Stimulated activated CD8-positive, alpha-beta memory T cell treated with anti-CD3 and anti-CD28 coated beads, Interleukin-15, amount 100 ng/mL, for 1 hour (primary cell): ENCODE measurements around the gene TIMP2.
"Not testable (repeated sequence)": the region's sequence is repeated elsewhere in the genome, so short reads cannot be mapped to it uniquely, and the experiment has no call there.

Experiments used
- DNase-seq: peaks from one replicate; pipeline ENCODE4 v3.0.0-alpha.2; 2020; ENCODE audit warnings: low read depth

TIMP2 gene

DNA sequence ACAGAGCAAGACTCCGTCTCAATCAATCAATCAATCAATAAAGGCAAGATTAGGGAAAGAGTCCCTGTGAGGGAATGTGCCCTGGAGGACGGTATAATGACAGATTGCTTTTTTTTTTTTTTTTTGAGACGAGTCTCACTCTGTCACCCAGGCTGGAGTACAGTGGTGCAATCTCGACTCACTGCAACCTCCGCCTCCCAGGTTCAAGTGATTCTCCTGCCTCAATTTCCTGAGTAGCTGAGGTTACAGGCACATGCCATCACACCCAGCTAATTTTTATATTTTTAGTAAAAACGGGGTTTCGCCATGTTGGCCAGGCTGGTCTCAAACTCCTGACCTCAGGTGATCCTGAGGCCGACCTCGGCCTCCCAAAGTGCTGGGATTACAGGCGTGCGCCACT lies 35.1 kb downstream of the TIMP2 start:
- DNase-seq, result not testable (repeated sequence)

DNA sequence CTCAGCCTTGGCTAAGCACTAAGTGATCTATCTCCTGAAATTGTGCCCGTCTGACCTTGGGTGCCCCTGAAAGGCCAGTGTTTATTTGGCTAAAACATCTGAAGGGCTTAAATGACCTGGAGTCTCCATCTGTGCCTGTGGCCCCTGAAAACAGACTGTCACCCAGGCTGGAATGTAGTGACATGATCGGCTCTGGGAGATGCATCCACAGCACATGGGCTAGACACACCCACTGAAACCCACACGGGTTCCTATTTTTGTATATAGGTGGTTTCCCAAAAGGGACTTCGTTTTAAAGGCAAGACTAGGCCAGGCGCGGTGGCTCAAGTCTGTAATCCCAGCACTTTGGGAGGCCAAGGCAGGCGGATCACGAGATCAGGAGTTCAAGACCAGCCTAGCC lies 35.7 kb downstream of the TIMP2 start:
- DNase-seq, result no peak

DNA sequence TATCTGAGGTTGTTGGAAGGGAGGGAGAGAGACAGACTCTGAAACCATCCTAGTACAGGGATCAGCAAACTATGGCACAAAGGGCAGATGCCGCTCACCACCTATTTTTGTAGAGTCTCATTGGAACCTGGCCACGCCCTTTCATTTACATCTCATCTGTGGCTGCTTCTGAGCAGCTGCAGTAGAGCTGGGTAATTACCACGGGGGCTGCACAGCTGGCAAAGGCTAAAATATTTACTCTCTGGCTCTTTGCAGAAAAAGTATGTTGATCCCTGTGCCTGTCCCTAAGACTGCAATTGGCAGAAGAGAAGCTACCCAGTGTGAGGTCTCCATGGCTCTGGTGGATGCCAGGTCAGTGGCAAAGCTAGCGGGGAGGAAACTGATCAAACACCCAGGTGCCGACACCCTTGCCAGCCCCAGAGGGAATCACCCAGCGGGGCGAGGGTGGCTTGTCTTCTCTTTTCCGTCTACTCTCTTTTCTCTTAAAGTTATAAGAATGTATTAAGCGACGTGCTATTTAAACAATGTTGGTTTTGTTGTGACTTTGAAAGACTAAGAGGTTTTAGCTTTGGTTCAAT lies 36.2 kb downstream of the TIMP2 start:
- DNase-seq, result no peak

DNA sequence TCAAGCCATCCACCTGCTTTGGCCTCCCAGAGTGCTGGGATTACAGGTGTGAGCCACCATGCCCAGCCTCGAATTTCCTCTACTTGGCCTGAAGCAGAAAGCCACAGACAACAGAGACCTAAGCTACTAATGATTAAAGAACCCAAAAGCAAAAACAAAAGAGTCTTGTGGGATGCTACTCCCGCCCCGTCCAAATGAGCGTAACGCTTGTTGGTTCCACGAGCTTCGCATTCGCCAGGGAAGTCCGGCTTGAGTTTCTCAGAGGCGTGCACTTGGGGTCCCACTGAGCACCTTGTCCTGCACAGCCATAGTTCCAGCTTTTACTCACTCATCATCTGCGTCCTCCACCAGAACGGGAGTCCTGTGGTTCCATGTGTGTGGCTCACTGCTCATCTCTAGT lies 38.2 kb downstream of the TIMP2 start:
- DNase-seq, result no peak

DNA sequence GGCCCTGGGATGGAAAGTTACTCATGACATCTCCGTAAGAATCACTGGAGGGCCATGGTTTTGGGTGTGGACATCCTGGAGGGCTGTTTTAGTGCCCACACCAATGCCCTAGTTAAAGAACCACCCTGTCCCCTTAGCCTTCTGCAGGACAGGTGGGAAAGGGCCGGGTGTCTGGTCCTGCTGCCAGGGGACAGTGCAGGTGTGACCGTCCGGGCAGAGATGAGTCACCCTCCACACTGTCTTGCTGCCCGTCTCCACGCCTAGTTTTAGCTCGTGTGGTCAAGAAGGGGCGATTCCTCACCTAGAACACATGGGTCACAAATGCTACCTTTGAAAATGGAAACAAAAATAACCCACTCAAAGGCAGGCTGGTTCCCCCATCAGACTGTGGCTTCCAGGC lies 39.2 kb downstream of the TIMP2 start:
- DNase-seq, result no peak

DNA sequence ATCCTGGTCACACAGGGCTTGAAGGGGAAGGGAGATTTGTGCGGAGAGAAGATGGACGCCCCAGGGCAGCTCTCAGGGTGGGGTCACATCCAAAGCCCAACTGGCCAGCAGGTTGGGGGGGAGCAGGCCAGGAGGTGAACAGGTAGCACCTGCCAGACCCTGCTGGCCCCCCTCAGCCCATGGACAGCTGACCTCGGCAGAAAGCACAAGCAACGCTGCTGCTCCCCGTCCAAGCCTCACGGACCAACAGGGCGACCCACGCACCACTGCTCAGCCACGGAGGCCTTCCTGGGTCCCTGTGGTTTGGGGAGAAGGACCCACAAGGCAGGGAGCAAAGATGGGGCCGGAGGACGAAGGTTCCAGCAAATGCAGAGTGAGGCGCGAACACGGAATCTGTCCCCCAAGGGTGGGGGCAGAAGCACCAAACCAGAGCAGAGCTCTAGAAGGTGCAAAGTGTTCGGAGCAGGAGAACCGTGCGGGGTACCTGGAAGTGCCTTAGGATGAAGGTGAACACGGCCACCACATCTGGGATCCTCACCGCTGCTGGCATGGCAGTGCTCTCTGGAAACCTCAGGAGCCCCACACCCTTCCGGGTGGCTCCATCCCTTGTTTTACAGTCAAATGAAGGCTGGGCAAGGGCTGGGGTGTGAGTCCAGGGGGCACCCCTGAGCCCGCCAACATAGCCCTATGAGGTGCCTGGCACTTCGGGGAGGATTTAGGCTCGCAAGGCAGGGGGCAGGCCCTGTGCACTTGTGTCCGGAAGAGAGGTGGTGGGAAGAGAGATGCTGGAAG lies 40.1 kb downstream of the TIMP2 start:
- DNase-seq, result no peak

DNA sequence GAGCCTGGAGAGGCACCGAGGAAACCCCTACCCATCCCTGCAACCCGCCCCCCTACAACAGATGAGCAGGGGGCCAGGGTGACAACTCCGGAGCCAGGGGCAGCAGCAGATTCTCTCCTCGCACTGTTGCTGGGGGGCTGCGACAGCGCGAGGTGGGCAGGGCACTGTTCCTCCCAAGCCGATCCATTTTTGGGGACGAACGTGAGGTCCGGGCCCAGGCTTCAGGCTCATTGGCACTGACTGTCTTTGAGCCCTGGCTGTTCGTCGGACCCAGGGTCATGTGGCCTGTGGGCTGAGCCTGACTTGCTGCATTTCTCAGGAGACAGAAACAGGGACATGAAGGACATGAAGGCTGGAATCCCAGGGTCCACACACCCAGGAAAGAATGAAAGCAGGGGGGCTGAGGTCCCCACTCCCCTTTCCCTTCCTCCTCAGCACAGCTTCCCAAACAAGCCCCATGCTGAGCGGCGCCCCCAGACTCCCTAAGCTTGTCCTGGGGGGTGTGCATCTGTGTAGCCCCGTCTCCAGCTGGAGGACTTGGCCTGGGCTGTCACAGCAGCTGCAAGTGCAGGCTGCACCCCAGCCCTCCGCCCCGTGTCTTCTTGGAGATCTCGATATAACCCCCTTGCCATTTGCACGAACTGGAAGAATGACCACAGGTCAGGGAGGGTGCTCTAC lies 40.9 kb downstream of the TIMP2 start:
- no peak for DNase-seq

DNA sequence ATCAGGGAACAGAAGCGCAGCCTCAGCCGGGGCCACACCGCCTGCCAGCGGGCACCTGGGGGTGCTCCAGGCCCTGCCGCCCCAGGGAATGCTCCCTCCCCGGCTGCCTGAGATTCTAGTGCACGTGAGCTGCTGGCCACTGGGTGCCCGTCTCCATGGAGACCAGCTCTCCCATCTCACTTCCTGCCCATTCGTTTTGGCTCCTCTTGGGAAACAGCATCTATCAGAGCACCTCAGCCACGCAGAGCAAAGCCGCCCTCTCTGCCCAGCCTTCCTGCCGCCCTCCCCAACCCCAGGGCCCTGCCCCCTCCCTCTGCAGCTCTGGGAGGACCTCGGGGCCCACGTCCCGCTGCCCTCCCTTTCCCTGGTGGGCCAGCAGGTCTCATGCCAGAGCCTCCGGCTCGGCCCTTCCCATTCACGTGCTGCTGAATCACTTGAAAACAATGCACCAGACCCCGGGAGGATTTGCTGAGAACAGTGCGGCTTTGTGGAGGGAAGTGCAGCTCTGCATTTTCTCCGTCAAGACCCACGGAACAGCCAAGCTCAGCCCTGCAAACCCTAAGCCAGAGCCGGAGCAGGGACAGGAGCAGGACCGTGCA lies 41.6 kb downstream of the TIMP2 start:
- no peak for DNase-seq

DNA sequence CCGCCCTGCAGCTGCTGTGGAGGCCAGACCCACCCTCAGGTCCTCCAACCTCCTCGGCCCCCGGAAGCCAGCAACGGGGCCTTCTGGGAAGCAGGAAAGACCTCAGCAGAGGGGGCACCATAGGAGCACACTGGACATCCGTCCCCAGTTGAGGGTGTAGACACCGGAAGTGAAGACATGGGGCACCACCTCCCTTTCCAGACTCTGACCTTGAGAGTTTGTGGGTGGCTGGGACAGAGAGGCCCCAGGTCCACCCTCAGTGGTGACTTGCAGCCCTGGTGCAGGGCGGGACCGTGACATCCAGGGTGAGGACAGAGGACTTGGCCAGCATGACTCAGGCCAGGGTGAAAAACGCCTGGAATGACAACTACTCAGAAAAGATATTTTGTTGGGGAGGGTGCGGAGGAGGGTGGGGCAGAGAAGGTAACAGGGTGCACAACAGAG lies 42.1 kb downstream of the TIMP2 start:
- DNase-seq, result no peak

DNA sequence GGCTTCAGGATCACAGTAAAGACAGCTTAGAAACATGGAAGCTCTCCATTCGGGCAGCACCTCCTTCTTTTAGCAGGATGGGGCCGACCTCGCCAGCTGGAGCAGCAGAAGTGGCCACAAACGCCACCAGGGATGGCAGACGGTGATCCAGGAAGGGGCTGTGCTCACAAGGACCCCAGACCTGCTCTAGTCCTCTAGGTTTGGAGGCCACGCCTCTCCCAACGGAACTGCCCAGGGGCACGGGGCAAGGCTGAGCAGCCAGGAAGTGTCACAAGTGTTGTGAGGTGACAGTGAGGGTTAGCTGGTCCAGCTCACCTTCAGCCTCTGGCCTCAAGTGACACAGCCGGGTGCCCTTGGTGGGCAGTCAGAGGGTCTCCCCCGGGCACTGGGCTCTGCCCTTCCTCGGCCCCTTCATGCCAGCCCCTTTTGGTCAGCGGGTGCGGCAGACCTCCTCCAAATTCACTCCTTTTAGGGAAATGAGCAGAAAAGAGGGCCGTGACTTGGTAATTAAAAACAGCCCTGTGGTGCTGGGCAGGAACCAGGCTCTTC lies 42.6 kb downstream of the TIMP2 start:
- DNase-seq, result no peak

DNA sequence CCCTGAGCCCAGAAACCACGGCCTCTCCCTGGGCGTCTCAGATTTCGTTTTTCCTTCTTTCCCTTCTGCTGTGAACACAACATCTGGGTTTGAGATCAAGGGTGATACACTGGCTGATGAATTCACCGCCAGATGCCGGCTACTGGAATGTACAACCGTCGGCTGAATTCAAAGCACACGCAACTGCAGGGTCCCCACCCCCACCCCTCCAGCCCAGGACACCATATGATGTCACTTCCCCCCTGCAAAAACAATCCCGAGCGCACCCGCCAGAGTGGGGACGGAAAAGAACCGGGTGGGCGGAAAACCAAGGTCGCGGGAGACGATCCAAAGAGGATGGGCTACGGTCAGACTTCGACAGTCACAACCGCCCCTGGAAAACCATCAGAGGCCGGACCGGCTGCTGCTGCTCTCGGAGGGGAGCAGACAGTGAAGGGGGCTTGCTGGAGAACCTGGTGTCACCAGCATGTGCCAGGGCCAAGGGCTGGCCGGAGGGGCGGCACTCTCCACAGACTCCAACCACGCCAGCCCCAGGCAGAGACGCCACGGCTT lies 45.5 kb downstream of the TIMP2 start:
- DNase-seq, result no peak

DNA sequence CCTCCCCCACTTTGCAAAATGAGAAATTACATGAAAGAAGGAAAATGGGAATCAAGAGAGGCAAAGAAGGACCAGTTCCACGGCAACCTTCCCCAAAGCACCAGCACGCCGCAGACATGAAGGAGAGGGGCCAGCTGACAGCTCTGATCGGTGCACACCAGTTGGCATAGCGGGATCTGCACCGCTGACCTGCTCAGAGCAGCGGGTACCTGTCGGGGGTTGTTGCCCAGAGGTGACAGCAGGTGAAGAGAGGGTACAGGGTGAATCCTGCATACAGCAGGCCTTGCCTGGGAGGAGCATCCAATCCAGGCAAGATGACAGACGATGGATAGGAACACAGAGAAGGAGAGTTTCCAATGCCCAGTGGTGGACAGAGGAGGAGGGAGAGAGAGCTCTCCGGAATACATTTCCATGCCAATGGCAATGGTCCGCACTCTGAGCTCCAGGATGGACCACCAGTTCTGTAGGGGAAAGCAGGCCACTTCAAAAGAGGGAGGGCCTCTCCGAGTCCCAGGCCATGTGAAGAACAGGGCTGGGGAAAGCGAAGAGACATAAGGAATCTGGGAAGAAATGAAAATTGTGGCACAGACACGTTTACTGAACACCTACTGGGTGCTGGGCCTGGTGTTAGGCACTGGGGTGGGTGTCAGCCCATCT lies 46.2 kb downstream of the TIMP2 start:
- DNase-seq, result no peak

DNA sequence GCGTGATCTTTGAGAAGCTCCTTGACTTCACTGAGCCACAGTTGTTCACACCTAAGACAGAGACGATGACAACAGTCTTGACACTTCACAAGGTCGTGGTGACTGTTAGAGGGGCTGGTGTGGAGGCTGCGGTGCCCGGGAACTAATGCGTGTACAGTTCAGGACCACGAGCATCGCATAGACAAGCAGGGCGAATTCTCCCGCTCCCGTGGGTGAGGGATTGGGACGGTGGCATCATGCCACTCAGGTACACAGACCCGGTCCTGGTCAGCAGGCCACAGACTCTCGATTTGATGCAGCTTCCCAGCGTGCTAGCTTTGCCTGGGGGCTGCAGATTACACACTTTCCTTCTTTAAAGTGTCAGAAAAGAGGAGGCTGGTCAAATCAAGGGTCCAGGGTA lies 46.9 kb downstream of the TIMP2 start:
- DNase-seq, result no peak

DNA sequence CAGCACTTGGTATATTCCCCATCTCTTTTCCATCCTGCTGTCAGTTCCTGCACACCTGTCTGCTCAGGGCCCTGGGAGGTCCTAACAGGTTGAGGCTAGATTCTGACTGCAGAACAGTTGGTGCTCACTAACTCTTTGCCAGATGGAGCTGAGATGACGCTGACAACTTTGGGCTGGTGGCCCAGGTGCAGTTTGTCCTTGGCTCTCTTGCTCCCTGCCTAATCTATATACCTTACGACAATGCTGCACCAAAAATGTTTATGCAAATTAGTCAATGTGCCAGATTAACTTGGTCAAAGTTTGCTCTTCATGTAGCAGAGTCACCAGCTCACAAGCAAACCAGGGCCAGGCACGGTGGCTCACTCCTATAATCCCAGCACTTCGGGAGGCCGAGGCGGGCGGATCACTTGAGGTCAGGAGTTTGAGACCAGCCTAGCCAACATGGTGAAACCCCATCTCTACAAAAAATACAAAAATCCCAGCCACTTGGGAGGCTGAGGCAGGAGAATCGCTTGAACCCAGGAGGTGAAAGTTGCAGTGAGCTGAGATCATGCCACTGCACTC lies 48.2 kb downstream of the TIMP2 start:
- DNase-seq, result not testable (repeated sequence)

DNA sequence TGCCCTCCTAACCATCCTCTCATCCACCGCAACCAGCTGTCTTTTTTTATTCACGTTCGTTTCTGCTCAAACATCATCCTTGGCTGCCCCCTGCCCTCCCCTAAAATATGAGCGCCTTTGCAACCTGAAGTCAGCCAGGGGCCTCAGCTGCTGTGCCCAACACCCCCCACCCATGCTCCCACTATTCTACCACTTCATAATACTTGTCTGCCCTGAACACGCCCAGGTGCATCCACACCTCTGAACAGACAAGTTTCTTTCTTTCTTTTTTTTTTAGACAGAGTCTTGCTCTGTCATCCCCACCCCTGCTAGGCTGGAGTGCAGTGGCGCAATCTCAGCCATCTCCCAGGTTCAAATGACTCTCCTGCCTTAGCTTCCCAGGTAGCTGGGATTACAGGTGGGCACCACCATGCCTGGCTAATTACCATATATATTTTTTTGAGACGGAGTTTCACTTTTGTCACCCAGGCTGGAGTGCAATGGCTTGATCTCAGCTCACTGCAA lies 49.0 kb downstream of the TIMP2 start:
- DNase-seq, result no peak

DNA sequence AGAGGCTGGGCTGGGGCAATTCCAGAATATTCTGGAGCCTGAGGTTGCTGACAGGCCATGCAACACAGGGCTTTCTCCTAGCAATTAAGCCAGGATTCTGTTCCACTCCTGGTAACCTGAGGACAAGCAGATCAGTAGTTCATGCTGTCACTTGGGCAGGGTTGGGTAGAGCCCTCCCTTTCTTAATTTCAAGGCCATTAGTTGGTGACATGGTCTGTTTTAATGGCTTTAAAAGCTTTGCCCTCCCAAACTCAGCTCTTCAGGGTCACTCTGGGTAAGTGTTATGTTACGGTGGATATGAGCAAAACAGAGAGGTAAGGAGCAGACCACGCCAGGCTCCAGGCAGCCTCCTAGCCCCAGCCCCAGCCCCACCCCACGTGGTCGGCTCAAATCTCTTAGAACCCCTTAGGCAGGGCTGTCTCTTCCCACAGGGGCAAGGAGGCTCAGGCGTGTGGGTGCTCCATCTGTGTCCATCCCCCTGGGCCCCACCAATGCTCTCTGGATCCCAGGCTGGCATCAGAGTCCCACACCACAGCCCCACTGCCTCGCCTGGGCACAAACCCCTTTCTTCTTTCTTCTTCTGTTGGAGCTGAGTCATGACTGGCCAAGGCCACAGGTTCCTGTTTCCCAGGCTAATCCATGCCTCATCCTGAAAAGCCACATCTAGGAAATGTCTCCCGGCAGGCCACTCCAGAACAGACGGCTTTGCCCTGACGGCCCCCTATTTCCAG lies 49.7 kb downstream of the TIMP2 start:
- no peak for DNase-seq

DNA sequence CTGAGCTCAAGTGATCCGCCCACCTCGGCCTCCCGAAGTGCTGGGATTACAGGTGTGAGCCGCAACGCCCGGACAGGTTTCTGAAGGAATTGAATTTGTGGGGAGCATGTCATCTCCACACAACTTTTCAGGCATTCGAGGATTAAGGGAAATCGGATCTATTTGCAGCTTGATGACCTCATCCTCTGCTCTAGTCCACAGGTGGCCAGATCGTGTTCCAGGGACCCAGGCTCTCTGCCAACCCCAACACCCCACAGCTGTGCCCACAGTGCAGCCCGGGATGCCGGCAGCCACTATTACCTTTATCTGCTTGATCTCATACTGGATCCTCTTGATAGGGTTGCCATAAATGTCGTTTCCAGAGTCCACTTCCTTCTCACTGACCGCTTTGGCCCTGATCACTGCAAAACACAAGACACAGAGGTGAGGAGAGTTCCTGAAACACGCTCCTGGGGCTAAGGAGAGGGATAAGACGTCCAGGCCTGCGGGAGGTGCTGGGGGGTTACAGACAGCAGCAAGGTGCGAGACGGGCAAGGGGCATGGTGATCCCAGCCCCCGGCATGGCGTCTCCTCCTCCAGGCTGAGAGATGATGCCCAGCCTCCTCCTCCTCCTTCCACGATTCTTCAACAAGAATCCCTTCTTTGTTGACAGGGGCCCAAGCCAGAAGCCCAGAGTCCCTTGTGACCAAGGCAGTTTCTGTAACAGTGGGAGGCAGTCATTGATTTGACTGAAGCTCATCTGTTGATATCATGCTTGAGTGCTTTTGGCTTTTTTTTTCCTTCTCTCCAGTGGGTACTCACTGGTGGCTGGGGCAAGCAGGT lies 51.5 kb downstream of the TIMP2 start:
- DNase-seq, result no peak

DNA sequence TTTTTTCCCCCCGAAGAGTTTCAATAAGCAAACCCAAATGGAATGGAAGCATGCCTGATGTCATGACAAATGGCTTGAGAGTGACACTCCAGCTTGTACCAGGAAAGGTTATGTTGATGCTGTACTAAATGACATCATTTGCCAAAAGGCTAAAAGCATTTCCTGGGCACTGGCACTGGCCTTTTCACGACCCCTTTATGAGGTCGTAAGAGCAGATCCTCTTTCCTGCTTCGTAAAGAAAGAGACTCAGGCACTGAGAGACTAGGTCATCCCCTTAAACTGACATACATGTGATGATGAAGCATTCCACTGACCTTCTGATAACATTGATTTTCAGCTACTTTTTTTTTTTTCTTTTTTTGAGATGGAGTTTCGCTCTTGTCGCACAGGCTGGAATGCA lies 52.7 kb downstream of the TIMP2 start:
- no peak for DNase-seq

DNA sequence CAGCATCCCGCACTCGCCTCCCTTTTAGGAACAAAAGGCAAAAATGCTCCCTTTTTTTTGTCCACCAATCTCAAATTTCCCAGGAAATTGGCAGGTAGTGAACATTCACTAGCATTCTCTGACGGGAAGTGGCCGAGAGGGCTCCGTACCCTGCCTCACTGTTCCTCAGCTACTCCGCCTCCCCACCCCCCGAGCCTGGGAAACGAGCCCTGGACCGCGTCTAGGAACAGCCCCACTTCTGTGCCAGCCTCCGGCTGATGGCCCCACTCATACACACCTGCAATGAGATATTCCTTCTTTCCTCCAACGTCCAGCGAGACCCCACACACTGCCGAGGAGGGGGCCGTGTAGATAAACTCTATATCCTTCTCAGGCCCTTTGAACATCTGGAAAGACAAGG lies 54.6 kb downstream of the TIMP2 start:
- no peak for DNase-seq

DNA sequence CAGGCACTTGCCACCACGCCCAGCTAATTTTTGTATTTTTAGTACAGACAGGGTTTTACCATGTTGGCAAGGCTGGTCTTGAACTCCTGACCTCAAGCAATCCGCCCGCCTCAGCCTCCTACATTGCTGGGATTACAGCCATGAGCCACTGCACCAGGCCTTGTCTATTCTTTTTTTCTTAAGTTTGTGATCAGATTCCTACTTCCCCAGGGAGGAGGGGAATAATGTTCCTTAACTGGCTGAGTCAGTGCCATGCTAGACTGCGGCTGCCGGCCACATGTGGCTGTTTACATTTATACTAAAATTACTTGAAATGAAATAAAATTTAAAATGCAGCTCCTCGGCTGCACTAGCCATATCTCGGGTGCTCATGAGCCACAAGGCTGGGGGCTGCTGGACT lies 56.8 kb downstream of the TIMP2 start:
- DNase-seq, result no peak
